Measurements from ENCODE around the gene ATXN10. TPM values are rescaled to one million over a fixed set of nuclear protein-coding genes. Genes with fewer than 3 reads are reported as not detected.

Gene ATXN10
- total and polyA plus RNA-seq, 2 of the 8 experiments (the other 6 are each of a cell fraction or from before 2014, with no cell fraction given) = 134 to 210 TPM

DNA sequence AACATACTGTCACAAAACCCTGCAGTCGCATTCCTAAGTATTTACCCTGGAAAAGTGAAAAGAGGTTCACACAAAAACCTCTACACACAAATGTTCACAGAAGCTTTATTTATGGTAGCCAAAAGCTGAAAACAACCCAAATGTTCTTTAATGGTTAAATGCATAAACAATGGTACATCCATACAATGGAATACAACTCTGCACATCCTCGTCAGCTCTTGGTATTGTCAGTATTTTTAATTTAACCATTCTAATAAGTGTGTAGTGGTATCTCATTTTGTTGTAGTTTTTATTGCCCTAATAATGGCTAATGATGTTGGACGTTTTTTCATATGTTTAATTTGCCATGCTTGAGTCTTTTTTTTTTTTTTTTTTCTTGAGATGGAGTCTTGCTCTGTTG lies 99.4 kb downstream of the ATXN10 start:
- Histone ChIP-seq H3K27ac (ENCODE audit: low read depth, low read length) (no peak overlapping the region), H4K5ac (ENCODE audit: insufficient read length, low read depth, low read length) (no peak overlapping the region), H3K79me2 (ENCODE audit: control insufficient read depth in 1 of 2, insufficient read depth in 2 of 2, low read length in 2 of 2) (peaks cover 0 to 27% of the 10 kb centered on the region in 2 experiments; a peak in 1 of 4 replicates), H2BK20ac (ENCODE audit: low read length) (no peak overlapping the region), H3K9me3 (ENCODE audit: insufficient read depth in 2 of 2, low read depth in 1 of 2, low read length in 1 of 2) (no peaks in the 10 kb centered on the region), H4K91ac (replicated peaks; ENCODE audit: insufficient read length, low read length) (no peak overlapping the region), H3K4me1 (replicated peaks in 1 of 4; ENCODE audit: control insufficient read depth in 3 of 4, insufficient read depth in 4 of 4, low read length in 3 of 4) (peaks cover 2 to 23% (median 8%) of the 10 kb centered on the region in 4 experiments; a peak in 6 of 7 replicates), H2BK5ac (ENCODE audit: low read depth, low read length) (no peak overlapping the region), H3K14ac (ENCODE audit: insufficient read length) (no peak overlapping the region), H3K18ac (ENCODE audit: extremely low read depth, low read length) (no peak overlapping the region), H3K4ac (replicated peaks; ENCODE audit: insufficient read length, low read depth, low read length) (no peak overlapping the region), H3K27me3 (replicated peaks in 1 of 4; ENCODE audit: control insufficient read depth in 3 of 4, extremely low read depth in 1 of 4, insufficient read depth in 3 of 4, low read length in 3 of 4) (no peaks in the 10 kb centered on the region), H2BK120ac (replicated peaks; ENCODE audit: low read depth, low read length) (no peak overlapping the region), H3K23ac (ENCODE audit: insufficient read length) (no peak overlapping the region), H3K9ac (replicated peaks in 1 of 4; ENCODE audit: extremely low read depth in 1 of 4, low read depth in 3 of 4, low read length in 3 of 4) (no peak overlapping the region), H3K23me2 (ENCODE audit: low read depth, low read length) (no peaks in the 10 kb centered on the region), H3K4me2 (ENCODE audit: insufficient read depth in 1 of 2, low read depth in 2 of 2, low read length in 2 of 2) (no peak overlapping the region), H2AK5ac (ENCODE audit: low read depth, low read length) (no peak overlapping the region; the same call in 1 of the 2 replicates), H3K36me3 (ENCODE audit: control insufficient read depth in 2 of 4, insufficient read depth in 4 of 4, low read length in 3 of 4) (no peaks in the 10 kb centered on the region), H3K56ac (replicated peaks; ENCODE audit: insufficient read length, low read depth, low read length) (no peak overlapping the region), H4K8ac (ENCODE audit: extremely low read depth, insufficient read depth, low read length) (no peak overlapping the region), H2AFZ (ENCODE audit: low read length) (no peak overlapping the region), H2BK12ac (ENCODE audit: low read depth, low read length) (no peak overlapping the region), H4K20me1 (replicated peaks in 1 of 2; ENCODE audit: control insufficient read depth in 1 of 2, insufficient read depth in 2 of 2, low read length in 2 of 2) (no peaks in the 10 kb centered on the region), H3K79me1 (ENCODE audit: low read depth, low read length) (no peaks in the 10 kb centered on the region), H3K4me3 (ENCODE audit: extremely low read depth in 1 of 4, insufficient read depth in 2 of 4, low read depth in 3 of 4, low read length in 4 of 4) (no peak overlapping the region), H2BK15ac (ENCODE audit: low read length) (no peak overlapping the region)
- CTCF ChIA-PET (ENCODE audit: partially characterized antibody) = interaction anchor here (0.6 to 1.3 kb wide), 4 partner anchors 13 to 1662 kb away, joined by 3 to 5 read pairs (median 3); no protein-coding TSS in a partner anchor
- 91% methylated on average over 3 of the region's 3 CpGs; no CpG with 5 or more reads in 1 of the 2 experiments for WGBS, 2 experiments (ENCODE audit: extremely low coverage in 1 of 2, insufficient coverage in 1 of 2, insufficient read length in 1 of 2, insufficient replicate concordance in 2 of 2, low coverage in 1 of 2, low lambda C conversion rate in 2 of 2, missing lambda C conversion rate in 1 of 2)
- FAIRE-seq (no peak), DNase-seq (ENCODE audit: low read depth in 1 of 2, low spot score in 2 of 2) (no peak)
- POLR2A ChIA-PET (ENCODE audit: partially characterized antibody) = no interaction called here
- TF ChIP-seq CBX5 (IDR thresholded peaks at IDR 0.05; ENCODE audit: low read depth, low read length) = no peak
- TF ChIP-seq, protein P1, sequence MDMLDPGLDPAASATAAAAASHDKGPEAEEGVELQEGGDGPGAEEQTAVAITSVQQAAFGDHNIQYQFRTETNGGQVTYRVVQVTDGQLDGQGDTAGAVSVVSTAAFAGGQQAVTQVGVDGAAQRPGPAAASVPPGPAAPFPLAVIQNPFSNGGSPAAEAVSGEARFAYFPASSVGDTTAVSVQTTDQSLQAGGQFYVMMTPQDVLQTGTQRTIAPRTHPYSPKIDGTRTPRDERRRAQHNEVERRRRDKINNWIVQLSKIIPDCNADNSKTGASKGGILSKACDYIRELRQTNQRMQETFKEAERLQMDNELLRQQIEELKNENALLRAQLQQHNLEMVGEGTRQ (IDR thresholded peaks at IDR 0.05; ENCODE audit: low read length) = no peak
- TF ChIP-seq EP300 (IDR thresholded peaks at IDR 0.05; ENCODE audit: borderline replicate concordance in 1 of 2, low read depth in 2 of 2, low read length in 2 of 2) = no peak
- no peak for TF ChIP-seq SIX5 (IDR thresholded peaks at IDR 0.05; ENCODE audit: low read depth, low read length)
- TF ChIP-seq HDAC2 (IDR thresholded peaks at IDR 0.05; ENCODE audit: borderline replicate concordance in 1 of 2, low read depth in 2 of 2, low read length in 2 of 2) = no peak
- TF ChIP-seq SIRT6 (IDR thresholded peaks at IDR 0.05; ENCODE audit: low read length) = no peak
- TF ChIP-seq, protein P2, sequence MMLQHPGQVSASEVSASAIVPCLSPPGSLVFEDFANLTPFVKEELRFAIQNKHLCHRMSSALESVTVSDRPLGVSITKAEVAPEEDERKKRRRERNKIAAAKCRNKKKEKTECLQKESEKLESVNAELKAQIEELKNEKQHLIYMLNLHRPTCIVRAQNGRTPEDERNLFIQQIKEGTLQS (IDR thresholded peaks at IDR 0.05; ENCODE audit: insufficient read depth, low read depth, low read length) = no peak
- TF ChIP-seq ZNF274 (IDR thresholded peaks at IDR 0.05; ENCODE audit: borderline replicate concordance, extremely low read depth, low read length) = no peak
- TF ChIP-seq KDM5A (IDR thresholded peaks at IDR 0.05; ENCODE audit: low read length) = no peak

All from H1 (cell line).